IMR-90 (cell line): Measurements from ENCODE around the gene TDRD7. TPM values are rescaled to one million over a fixed set of nuclear protein-coding genes. Genes with fewer than 3 reads are reported as not detected.

Source experiments
- ATAC-seq: fragments of 200-7000 bp; cut with Tn5 transposase; 2 replicates; pipeline ENCODE4 v1.9.1; 2020; ENCODE audit warnings: low read depth, mild to moderate bottlenecking, moderate library complexity
- BruUV-seq: library from RNA; stranded (reverse); fragments of 400-500 nt; replicated peaks from 2 replicates; lab custom pipeline; 2021; lab: Mats Ljungman, UMichigan
- CTCF ChIA-PET: fragments of 300-600 bp; formaldehyde crosslinking; extraction: SDS; loops from one replicate; lab custom pipeline; 2021; ENCODE audit warnings: antibody characterized with exemption; lab: Yijun Ruan, JAX
- POLR2A ChIA-PET: fragments of 300-600 bp; sonication (Branson Sonifier 250); formaldehyde crosslinking; loops from one replicate; lab custom pipeline; 2022; ENCODE audit warnings: antibody characterized with exemption; ENCODE audit not compliant: unreplicated experiment; lab: Charles Lee
- DNase-seq: peaks from one replicate; pipeline ENCODE4 v3.0.0; 2013
- H2AFZ ChIP-seq: replicated peaks from 2 replicates; pipeline ENCODE3; 2013; ENCODE audit warnings: low read length, mild to moderate bottlenecking; ENCODE audit not compliant: poor library complexity
- H2AK5ac ChIP-seq: 2 replicates; pipeline ENCODE4 v1.6.1; 2013; ENCODE audit warnings: low read depth, low read length, inconsistent platforms
- H2AK9ac ChIP-seq: replicated peaks from 2 replicates; pipeline ENCODE3; 2013; ENCODE audit warnings: mild to moderate bottlenecking, low read depth, low read length, moderate library complexity; ENCODE audit not compliant: poor library complexity
- H2BK120ac ChIP-seq: 2 replicates; pipeline ENCODE4 v1.6.1; 2013; ENCODE audit warnings: low read depth, low read length, inconsistent platforms
- H2BK15ac ChIP-seq: 3 replicates; pipeline ENCODE4 v1.6.1; 2013; ENCODE audit warnings: low read depth, low read length, inconsistent platforms
- H2BK20ac ChIP-seq: 2 replicates; pipeline ENCODE4 v1.6.1; 2013; ENCODE audit warnings: low read depth, mild to moderate bottlenecking, inconsistent platforms, low read length, moderate library complexity
- H2BK5ac ChIP-seq: 2 replicates; pipeline ENCODE4 v1.6.1; 2013; ENCODE audit warnings: mild to moderate bottlenecking, low read depth, low read length, inconsistent platforms; ENCODE audit not compliant: poor library complexity, severe bottlenecking
- H3K14ac ChIP-seq: replicated peaks from 2 replicates; pipeline ENCODE4 v1.6.1; 2013; ENCODE audit warnings: low read depth, low read length, inconsistent platforms
- H3K18ac ChIP-seq: 2 replicates; pipeline ENCODE4 v1.6.1; 2013; ENCODE audit warnings: low read depth, low read length, control low read depth
- H3K23ac ChIP-seq: 2 replicates; pipeline ENCODE4 v1.6.1; 2013; ENCODE audit warnings: low read depth, low read length, inconsistent platforms
- H3K27ac ChIP-seq: 2 replicates; pipeline ENCODE4 v1.5.1; 2013; ENCODE audit warnings: mild to moderate bottlenecking, control low read depth, low read length; ENCODE audit not compliant: insufficient read depth
- H3K27me3 ChIP-seq: 2 replicates; pipeline ENCODE4 v1.6.1; 2013; ENCODE audit warnings: low read length; ENCODE audit not compliant: control insufficient read depth, insufficient read depth
- H3K36me3 ChIP-seq: 2 replicates; pipeline ENCODE4 v1.6.1; 2013; ENCODE audit warnings: low read length, mixed read lengths; ENCODE audit not compliant: control insufficient read depth, insufficient read depth
- H3K4ac ChIP-seq: 2 replicates; pipeline ENCODE4 v1.6.1; 2013; ENCODE audit warnings: low read depth, low read length, inconsistent platforms
- H3K4me1 ChIP-seq: 2 replicates; pipeline ENCODE4 v1.6.1; 2013; ENCODE audit warnings: low read length, mixed read lengths; ENCODE audit not compliant: control insufficient read depth, insufficient read depth
- H3K4me2 ChIP-seq: 2 replicates; pipeline ENCODE4 v1.6.1; 2013; ENCODE audit warnings: low read depth, mild to moderate bottlenecking, control low read depth, low read length, moderate library complexity
- H3K4me3 ChIP-seq: 2 replicates; pipeline ENCODE4 v1.5.1; 2013; ENCODE audit warnings: low read depth, mild to moderate bottlenecking, control low read depth, low read length, moderate library complexity; ENCODE audit not compliant: insufficient read depth
- H3K56ac ChIP-seq: 2 replicates; pipeline ENCODE4 v1.6.1; 2013; ENCODE audit warnings: low read length, inconsistent platforms; ENCODE audit not compliant: insufficient read depth; ENCODE audit errors: extremely low read depth
- H3K79me1 ChIP-seq, 2 experiments: 2 replicates each; pipeline ENCODE4 v1.6.1; 2013; ENCODE audit warnings: low read length in 2 of 2, inconsistent platforms in 1 of 2, low read depth in 1 of 2
- H3K9ac ChIP-seq: 2 replicates; pipeline ENCODE4 v1.6.1; 2013; ENCODE audit warnings: low read depth, low read length, control low read depth
- H3K9me1 ChIP-seq: 2 replicates; pipeline ENCODE4 v1.6.1; 2013; ENCODE audit warnings: low read length, inconsistent platforms; ENCODE audit not compliant: insufficient read depth
- H3K9me3 ChIP-seq: 2 replicates; pipeline ENCODE4 v1.6.1; 2013; ENCODE audit warnings: low read length; ENCODE audit not compliant: control insufficient read depth, insufficient read depth
- H4K20me1 ChIP-seq: 2 replicates; pipeline ENCODE4 v1.6.1; 2013; ENCODE audit warnings: low read length, inconsistent platforms; ENCODE audit not compliant: insufficient read depth
- H4K5ac ChIP-seq: 2 replicates; pipeline ENCODE4 v1.6.1; 2013; ENCODE audit warnings: mild to moderate bottlenecking, low read depth, low read length, control low read depth
- H4K8ac ChIP-seq, 2 experiments: 2 replicates each; pipeline ENCODE4 v1.6.1; 2013; ENCODE audit warnings: low read depth in 2 of 2, low read length in 2 of 2, control low read depth in 1 of 2, inconsistent platforms in 1 of 2
- H4K91ac ChIP-seq: 2 replicates; pipeline ENCODE4 v1.6.1; 2013; ENCODE audit warnings: low read depth, low read length, inconsistent platforms; ENCODE audit not compliant: insufficient read depth
- BHLHE40 ChIP-seq: fragments of 150-350 bp; IDR thresholded peaks from 2 replicates; pipeline ENCODE4 v1.6.1; 2016; ENCODE audit warnings: mild to moderate bottlenecking, low read depth, low read length
- CEBPB ChIP-seq: IDR thresholded peaks from 2 replicates; pipeline ENCODE4 v1.6.1; 2012; ENCODE audit warnings: low read depth, low read length, improper control_type of control experiment
- NFE2L2 ChIP-seq: fragments of 150-350 bp; IDR thresholded peaks from 2 replicates; pipeline ENCODE4 v1.6.1; 2016; ENCODE audit warnings: low read depth, mild to moderate bottlenecking, low read length
- POLR2A ChIP-seq: IDR thresholded peaks from 2 replicates; pipeline ENCODE4 v1.6.1; 2012; ENCODE audit warnings: mild to moderate bottlenecking, low read depth, low read length
- RAD21 ChIP-seq: IDR thresholded peaks from 2 replicates; pipeline ENCODE4 v1.6.1; 2012; ENCODE audit warnings: low read length, improper control_type of control experiment
- RCOR1 ChIP-seq: IDR thresholded peaks from 2 replicates; pipeline ENCODE4 v1.6.1; 2012; ENCODE audit warnings: mild to moderate bottlenecking, low read length, improper control_type of control experiment; ENCODE audit not compliant: insufficient replicate concordance
- RFX5 ChIP-seq: IDR thresholded peaks from 2 replicates; pipeline ENCODE4 v1.8.0; 2012; ENCODE audit warnings: low read depth, mild to moderate bottlenecking, low read length, moderate library complexity
- WGBS, 2 experiments: methylation state at CpG; one replicate each; pipeline versions ENCODE4 v1.1.5 to v1.1.7; 2013; ENCODE audit warnings: missing lambda C conversion rate in 2 of 2; ENCODE audit not compliant: insufficient read length in 1 of 2; ENCODE audit errors: extremely low coverage in 2 of 2; 5-methylcytosine and 5-hydroxymethylcytosine counted together
- dilution Hi-C: fragments of 300-500 bp; cut with HindIII; formaldehyde crosslinking; loops from one replicate; pipeline ENCODE4 v1.14.3; 2018; ENCODE audit warnings: low sequenced_read_pairs; ENCODE audit not compliant: unreplicated experiment
- in situ Hi-C: fragments of 300-500 bp; cut with MboI; formaldehyde crosslinking; loops from 3 replicates; pipeline ENCODE4 v1.14.3; 2019; ENCODE audit warnings: low sequenced_read_pairs, inconsistent platforms, mixed read lengths
- intact Hi-C: fragments of 100-400 bp; cut with micrococcal nuclease; formaldehyde crosslinking; loops from 2 replicates; pipeline ENCODE4 v1.10.0; 2022
- polyA plus RNA-seq, 3 experiments: library from polyadenylated mRNA; depleted of rRNA; stranded (reverse); fragments of >200 nt; gene quantifications; 2 replicates each; pipeline ENCODE4 v1.2.3, GENCODE V29; 2012; ENCODE audit warnings: low replicate concordance in 1 of 3
- total RNA-seq: library from RNA; depleted of rRNA; stranded (reverse); fragments of >200 nt; gene quantifications from 2 replicates; pipeline ENCODE4 v1.2.3, GENCODE V29; 2012
- TF ChIP-seq, protein P1 (sequence below): fragments of 150-350 bp; IDR thresholded peaks from 2 replicates; pipeline ENCODE4 v1.6.1; 2017; ENCODE audit warnings: mild to moderate bottlenecking, antibody characterized with exemption, low read length, low read depth

TDRD7 gene
- total and polyA plus RNA-seq, 2 of the 4 experiments (the other 2 are of a cell fraction), result 4.4 to 9.7 TPM

GRCh38 chr9:97543561-97543960 is 131.7 kb downstream of the TDRD7 start:
- Histone ChIP-seq H3K9me3 (no peaks in the 10 kb centered on the region), H2BK20ac (no peak overlapping the region), H3K27me3 (peaks cover 2% of the 10 kb centered on the region; the same call in 1 of the 2 replicates), H3K27ac (no peak overlapping the region), H3K36me3 (peaks cover 4% of the 10 kb centered on the region), H2AK9ac (no peak overlapping the region), H3K14ac (no peak overlapping the region), H2BK5ac (no peak overlapping the region), H3K56ac (no peak overlapping the region), H3K4me1 (no peaks in the 10 kb centered on the region), H3K9me1 (no peaks in the 10 kb centered on the region), H3K79me1 (no peaks in the 10 kb centered on the region), H3K4ac (no peak overlapping the region), H2AFZ (no peak overlapping the region), H2AK5ac (no peak overlapping the region), H3K4me3 (no peak overlapping the region), H4K8ac (no peak overlapping the region), H4K20me1 (0 out of 2 replicates have a peak, but pooled peaks cover 4% of the 10 kb centered on the region), H3K23ac (no peak overlapping the region), H3K4me2 (no peak overlapping the region), H3K9ac (no peak overlapping the region), H2BK15ac (no peak overlapping the region), H4K91ac (no peak overlapping the region), H4K5ac (no peak overlapping the region), H2BK120ac (no peak overlapping the region), H3K18ac (no peak overlapping the region)
- TF ChIP-seq CEBPB (no peak), RFX5 (no peak), RCOR1 (no peak), BHLHE40 (no peak), POLR2A (no peak), NFE2L2 (no peak), RAD21 (no peak)
- TF ChIP-seq, protein P1, sequence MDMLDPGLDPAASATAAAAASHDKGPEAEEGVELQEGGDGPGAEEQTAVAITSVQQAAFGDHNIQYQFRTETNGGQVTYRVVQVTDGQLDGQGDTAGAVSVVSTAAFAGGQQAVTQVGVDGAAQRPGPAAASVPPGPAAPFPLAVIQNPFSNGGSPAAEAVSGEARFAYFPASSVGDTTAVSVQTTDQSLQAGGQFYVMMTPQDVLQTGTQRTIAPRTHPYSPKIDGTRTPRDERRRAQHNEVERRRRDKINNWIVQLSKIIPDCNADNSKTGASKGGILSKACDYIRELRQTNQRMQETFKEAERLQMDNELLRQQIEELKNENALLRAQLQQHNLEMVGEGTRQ, result no peak
- POLR2A ChIA-PET, result no interaction called here
- DNase-seq (no peak), ATAC-seq (no peak)
- no CpG with 5 or more reads among the region's 1 CpG for WGBS, 2 experiments
- in situ Hi-C loops (no loop called here), intact Hi-C loops (no loop called here), dilution Hi-C loops (no loop called here)
- CTCF ChIA-PET, result no interaction called here
- BruUV-seq, result no TSS peak
